B cell (primary cell): Measurements from ENCODE around the gene DAB1. TPM values are rescaled to one million over a fixed set of nuclear protein-coding genes. Genes with fewer than 3 reads are reported as not detected.

Experiments used
- ATAC-seq: fragments of 200-7000 bp; cut with Tn5 transposase; one replicate; pipeline ENCODE4 v1.10.0; 2021; ENCODE audit warnings: low read depth, mild to moderate bottlenecking, moderate number of reproducible peaks, moderate library complexity
- CTCF ChIA-PET: fragments of 350-600 bp; sonication (Branson Sonifier 250); formaldehyde crosslinking; loops from one replicate; lab custom pipeline; 2021; ENCODE audit warnings: antibody characterized with exemption, inconsistent platforms; lab: Charles Lee
- POLR2A ChIA-PET: fragments of 350-600 bp; sonication (Branson Sonifier 250); formaldehyde crosslinking; loops from one replicate; lab custom pipeline; 2021; ENCODE audit warnings: antibody characterized with exemption; lab: Charles Lee
- DNase-seq: peaks from one replicate; pipeline ENCODE4 v3.0.0; 2013
- H2AFZ ChIP-seq: 2 replicates; pipeline ENCODE4 v1.6.1; 2012; ENCODE audit warnings: mild to moderate bottlenecking, low read depth, low read length; ENCODE audit not compliant: insufficient read depth, poor library complexity, severe bottlenecking
- H3K27ac ChIP-seq, 2 donors: 1 replicate in 1 of 2; 2 replicates in 1 of 2; pipeline ENCODE4 v1.5.1; 2012 to 2013; ENCODE audit warnings: low read length in 2 of 2, mild to moderate bottlenecking in 2 of 2, moderate library complexity in 1 of 2
- H3K27me3 ChIP-seq, 4 experiments: fragments of 200-600 bp in 1 of 4; sonication (generic) in 1 of 4; replicated peaks in 1 of 4; 1 replicate in 2 of 4; 2 replicates in 2 of 4; pipeline versions ENCODE4 v1.6.1 to v1.7.0; 2013 to 2016; ENCODE audit warnings: low read length in 3 of 4, mild to moderate bottlenecking in 2 of 4, mixed read lengths in 1 of 4, moderate library complexity in 1 of 4; ENCODE audit not compliant: insufficient read depth in 4 of 4, control insufficient read depth in 3 of 4; ENCODE audit errors: control extremely low read depth in 1 of 4
- H3K36me3 ChIP-seq, 2 experiments: replicated peaks in 1 of 2; 1 replicate in 1 of 2; 2 replicates in 1 of 2; pipeline versions ENCODE4 v1.6.1 to v1.7.1; 2013; ENCODE audit warnings: low read length in 1 of 2; ENCODE audit not compliant: insufficient read depth in 2 of 2, control insufficient read depth in 1 of 2; ENCODE audit errors: control extremely low read depth in 1 of 2, extremely low read depth in 1 of 2
- H3K4me1 ChIP-seq, 2 donors: fragments of 200-600 bp in 1 of 2; sonication (generic) in 1 of 2; 1 replicate in 1 of 2; 2 replicates in 1 of 2; pipeline versions ENCODE4 v1.5.1 to v1.6.1; 2013 to 2017; ENCODE audit warnings: low read length in 2 of 2; ENCODE audit not compliant: control insufficient read depth in 2 of 2, insufficient read depth in 2 of 2
- H3K4me2 ChIP-seq: replicated peaks from 2 replicates; pipeline ENCODE3; 2012; ENCODE audit warnings: mild to moderate bottlenecking, low read depth, low read length; ENCODE audit not compliant: poor library complexity, severe bottlenecking
- H3K4me3 ChIP-seq, 5 experiments: fragments of 200-600 bp in 1 of 5; sonication (generic) in 1 of 5; 1 replicate in 3 of 5; 2 replicates in 2 of 5; pipeline versions ENCODE4 v1.5.1 to v1.7.0; 2011 to 2016; ENCODE audit warnings: low read length in 4 of 5, mild to moderate bottlenecking in 4 of 5, low read depth in 2 of 5, control low read depth in 1 of 5, moderate library complexity in 1 of 5; ENCODE audit not compliant: insufficient read depth in 1 of 5; ENCODE audit errors: control extremely low read depth in 1 of 5, extremely low read depth in 1 of 5
- H3K79me2 ChIP-seq: fragments of 200-600 bp; sonication (generic); one replicate; pipeline ENCODE4 v1.6.0; 2016; ENCODE audit warnings: low read length; ENCODE audit not compliant: control insufficient read depth, insufficient read depth
- H3K9ac ChIP-seq: fragments of 200-600 bp; sonication (generic); 2 replicates; pipeline ENCODE4 v1.6.1; 2017; ENCODE audit warnings: mild to moderate bottlenecking, low read length, moderate library complexity
- H3K9me3 ChIP-seq, 3 donors: one replicate each; pipeline versions ENCODE4 v1.6.1 to v1.7.1; 2013; ENCODE audit warnings: low read length in 2 of 3; ENCODE audit not compliant: control insufficient read depth in 2 of 3, insufficient read depth in 1 of 3; ENCODE audit errors: control extremely low read depth in 1 of 3
- H4K20me1 ChIP-seq: 2 replicates; pipeline ENCODE4 v1.6.0; 2012; ENCODE audit warnings: mild to moderate bottlenecking, low read length; ENCODE audit not compliant: insufficient read depth, control insufficient read depth, poor library complexity, severe bottlenecking
- H3K27ac Mint-ChIP-seq: one replicate; pipeline ENCODE4 v1.8.0; 2021; ENCODE audit warnings: mixed read lengths
- H3K27me3 Mint-ChIP-seq: one replicate; pipeline ENCODE4 v1.8.0; 2021; ENCODE audit warnings: mixed read lengths
- H3K4me1 Mint-ChIP-seq: one replicate; pipeline ENCODE4 v1.8.0; 2021; ENCODE audit warnings: mixed read lengths
- H3K4me3 Mint-ChIP-seq: one replicate; pipeline ENCODE4 v1.8.0; 2021; ENCODE audit warnings: mixed read lengths
- H3K9me3 Mint-ChIP-seq: one replicate; pipeline ENCODE4 v1.8.0; 2022; ENCODE audit warnings: mixed read lengths; ENCODE audit not compliant: insufficient read depth
- EZH2 ChIP-seq: IDR thresholded peaks from 2 replicates; pipeline ENCODE4 v1.6.1; 2012; ENCODE audit warnings: borderline replicate concordance, low read depth, mild to moderate bottlenecking, moderate library complexity, low read length; ENCODE audit not compliant: insufficient read depth, poor library complexity, severe bottlenecking
- WGBS: methylation state at CpG from one replicate; pipeline ENCODE4 v1.1.5; 2013; ENCODE audit warnings: missing lambda C conversion rate; ENCODE audit not compliant: insufficient coverage; 5-methylcytosine and 5-hydroxymethylcytosine counted together
- intact Hi-C: fragments of 100-400 bp; cut with micrococcal nuclease; formaldehyde crosslinking; loops from one replicate; pipeline ENCODE4 v1.10.0; 2022
- polyA plus RNA-seq: library from polyadenylated mRNA; depleted of rRNA; stranded (reverse); fragments of >200 nt; gene quantifications from 2 replicates; pipeline ENCODE4 v1.2.3, GENCODE V29; 2012
- total RNA-seq, 2 donors: library from RNA; stranded (reverse); fragments of 120-200 nt in 1 of 2; gene quantifications; 1 replicate in 1 of 2; 2 replicates in 1 of 2; pipeline versions ENCODE4 v1.2.3 to v1.2.4, GENCODE V29; 2013 to 2022
- TF ChIP-seq, protein P1 (sequence below): fragments of 200-600 bp; IDR thresholded peaks from one replicate; pipeline ENCODE4 v1.8.0; 2022; ENCODE audit warnings: antibody characterized with exemption, mild to moderate bottlenecking

DAB1 gene
- total and polyA plus RNA-seq, 2 donors (not counting 1 experiment from before 2014, with no cell fraction given) = not detected

DNA sequence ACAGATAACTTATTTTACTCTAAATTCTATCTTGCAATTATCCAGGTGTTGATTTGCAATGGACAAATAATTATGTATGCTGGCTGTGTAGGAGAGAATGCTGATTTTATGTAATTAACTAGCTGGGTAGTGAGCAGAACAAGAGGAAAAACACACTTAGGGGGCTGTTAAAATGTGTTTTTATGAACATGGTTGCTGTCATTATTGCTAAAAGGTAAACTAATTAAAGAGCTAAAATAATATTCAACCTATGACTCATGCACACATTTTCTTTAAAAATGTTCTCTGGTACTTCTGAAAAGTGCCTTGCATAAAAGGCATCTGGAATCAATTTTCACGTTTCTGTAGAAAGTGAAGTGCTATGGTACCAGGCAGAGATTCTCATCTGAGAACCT is 265.3 kb downstream of the DAB1 start:
- CTCF ChIA-PET = no interaction called here
- H3K4me1 ChIP-seq = peaks cover 0 to 4% of the 10 kb centered on the region in 2 donors
- peaks cover 8% of the 10 kb centered on the region for H3K4me1 Mint-ChIP-seq
- no peaks in the 10 kb centered on the region for H4K20me1 ChIP-seq
- peaks cover 3% of the 10 kb centered on the region for H3K9me3 Mint-ChIP-seq
- WGBS = 73% methylated on average over 1 of the region's 1 CpG
- TF ChIP-seq, protein P1, sequence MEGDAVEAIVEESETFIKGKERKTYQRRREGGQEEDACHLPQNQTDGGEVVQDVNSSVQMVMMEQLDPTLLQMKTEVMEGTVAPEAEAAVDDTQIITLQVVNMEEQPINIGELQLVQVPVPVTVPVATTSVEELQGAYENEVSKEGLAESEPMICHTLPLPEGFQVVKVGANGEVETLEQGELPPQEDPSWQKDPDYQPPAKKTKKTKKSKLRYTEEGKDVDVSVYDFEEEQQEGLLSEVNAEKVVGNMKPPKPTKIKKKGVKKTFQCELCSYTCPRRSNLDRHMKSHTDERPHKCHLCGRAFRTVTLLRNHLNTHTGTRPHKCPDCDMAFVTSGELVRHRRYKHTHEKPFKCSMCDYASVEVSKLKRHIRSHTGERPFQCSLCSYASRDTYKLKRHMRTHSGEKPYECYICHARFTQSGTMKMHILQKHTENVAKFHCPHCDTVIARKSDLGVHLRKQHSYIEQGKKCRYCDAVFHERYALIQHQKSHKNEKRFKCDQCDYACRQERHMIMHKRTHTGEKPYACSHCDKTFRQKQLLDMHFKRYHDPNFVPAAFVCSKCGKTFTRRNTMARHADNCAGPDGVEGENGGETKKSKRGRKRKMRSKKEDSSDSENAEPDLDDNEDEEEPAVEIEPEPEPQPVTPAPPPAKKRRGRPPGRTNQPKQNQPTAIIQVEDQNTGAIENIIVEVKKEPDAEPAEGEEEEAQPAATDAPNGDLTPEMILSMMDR = no peak
- no peak for TF ChIP-seq EZH2
- no peaks in the 10 kb centered on the region for H3K79me2 ChIP-seq
- H3K4me2 ChIP-seq = no peak overlapping the region
- intact Hi-C loops = no loop called here
- H3K9ac ChIP-seq = no peak overlapping the region
- H3K4me3 ChIP-seq = no peak overlapping the region
- H3K27ac Mint-ChIP-seq = no peak overlapping the region
- POLR2A ChIA-PET = no interaction called here
- no peak for ATAC-seq
- no peak overlapping the region for H3K4me3 Mint-ChIP-seq
- no peak for DNase-seq
- H3K27ac ChIP-seq = no peak overlapping the region
- no peak overlapping the region for H2AFZ ChIP-seq
- no peaks in the 10 kb centered on the region for H3K9me3 ChIP-seq
- H3K27me3 ChIP-seq = no peaks in the 10 kb centered on the region
- no peaks in the 10 kb centered on the region for H3K36me3 ChIP-seq
- peaks cover 9% of the 10 kb centered on the region for H3K27me3 Mint-ChIP-seq

DNA sequence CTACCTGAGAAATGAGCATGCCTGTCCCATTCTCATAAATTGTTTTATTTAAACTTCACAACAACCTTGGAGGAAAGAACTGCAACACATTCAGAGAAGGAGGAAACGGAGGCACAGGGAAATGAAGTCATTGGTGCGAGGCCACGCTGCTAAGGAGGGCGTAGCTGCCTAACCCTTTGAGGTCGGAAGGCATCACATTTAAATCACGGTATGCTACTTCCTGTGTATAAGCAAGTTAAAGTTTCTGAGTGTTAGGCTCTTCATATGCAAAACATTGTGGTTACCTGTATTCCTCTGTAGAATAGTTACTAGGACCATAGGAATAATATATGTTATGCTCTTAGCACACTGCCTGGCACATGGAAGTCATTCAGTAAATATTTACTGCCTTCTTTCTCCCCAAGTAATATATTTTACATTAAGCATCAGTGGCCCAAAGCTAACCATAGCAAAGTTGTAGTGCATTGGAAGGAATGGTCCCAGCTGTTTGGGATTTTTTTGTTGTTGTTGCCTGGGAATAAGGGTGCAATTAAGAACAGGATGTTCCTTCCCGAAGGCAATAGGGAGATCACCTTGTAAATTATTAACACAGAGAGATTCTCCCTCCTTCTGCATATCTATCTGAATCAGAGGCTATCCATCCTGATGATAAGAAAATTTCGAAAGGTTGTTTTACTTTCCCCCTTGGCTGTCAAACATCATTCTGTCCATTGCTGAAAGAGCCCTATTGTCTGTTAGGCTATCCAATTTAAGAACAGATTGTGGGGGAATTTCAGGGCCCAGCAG is 265.8 kb downstream of the DAB1 start:
- no peak overlapping the region for H3K4me2 ChIP-seq
- H2AFZ ChIP-seq = no peak overlapping the region
- POLR2A ChIA-PET = no interaction called here
- Mint-ChIP-seq H3K27me3 (peaks cover 9% of the 10 kb centered on the region), H3K4me3 (no peak overlapping the region), H3K27ac (no peak overlapping the region), H3K9me3 (peaks cover 3% of the 10 kb centered on the region), H3K4me1 (peaks cover 8% of the 10 kb centered on the region)
- DNase-seq (no peak), ATAC-seq (no peak)
- no peak overlapping the region for H3K4me3 ChIP-seq
- H3K36me3 ChIP-seq = no peaks in the 10 kb centered on the region
- TF ChIP-seq, protein P1 = no peak
- TF ChIP-seq EZH2 = no peak
- H3K4me1 ChIP-seq = peaks cover 0 to 4% of the 10 kb centered on the region in 2 donors
- CTCF ChIA-PET = no interaction called here
- intact Hi-C loops = no loop called here
- no peaks in the 10 kb centered on the region for H4K20me1 ChIP-seq
- no CpG with 5 or more reads among the region's 8 CpGs for WGBS
- H3K9me3 ChIP-seq = peaks cover 0 to 1% (median 0%) of the 10 kb centered on the region in 3 donors
- H3K27me3 ChIP-seq = no peaks in the 10 kb centered on the region
- H3K79me2 ChIP-seq = no peaks in the 10 kb centered on the region
- H3K9ac ChIP-seq = no peak overlapping the region
- no peak overlapping the region for H3K27ac ChIP-seq
